Measurements from ENCODE around the gene LMTK3. TPM values are rescaled to one million over a fixed set of nuclear protein-coding genes. Genes with fewer than 3 reads are reported as not detected.

LMTK3 gene
- under 0.01 and 0.11 TPM in 2 replicates for total RNA-seq

GRCh38 chr19:48511800-48512503 is at the start of gene LMTK3:
Gene LMTK3, minus strand, starts transcription at chr19:48511835. Its CDS starts 259 bp downstream, at chr19:48511576.

GRCh38 chr19:48551437-48552302 is 40.0 kb upstream of the LMTK3 start, which contains the start of gene SULT2B1:
Gene SULT2B1, plus strand, starts transcription at chr19:48552172. Its CDS starts 81 bp downstream, at chr19:48552253.

GRCh38 chr19:48469289-48469881 is 42.2 kb downstream of the LMTK3 start, which contains the start of gene CYTH2:
Gene CYTH2, plus strand, starts transcription at chr19:48469369. Its CDS starts 139 bp downstream, at chr19:48469508.

GRCh38 chr19:48455171-48455907 is 56.3 kb downstream of the LMTK3 start, which contains the start of gene KCNJ14:
Gene KCNJ14, plus strand, starts transcription at chr19:48455574. Its CDS starts 6,151 bp downstream, at chr19:48461725.

GRCh38 chr19:48445606-48446481 is 65.8 kb downstream of the LMTK3 start, which contains the start of gene GRWD1:
Gene GRWD1, plus strand, starts transcription at chr19:48445983. Its CDS starts 23 bp downstream, at chr19:48446006.

Other genes starting within 250 kb of the LMTK3 start
- gene ZNF114, start 241.8 kb downstream of the LMTK3 start, total RNA-seq = 0.43 TPM in 1 of 2 replicates, not detected in the other
- 186 and 193 TPM in 2 replicates for gene EMP3, start 186.3 kb downstream of the LMTK3 start, total RNA-seq
- gene TMEM143, start 147.9 kb downstream of the LMTK3 start, total RNA-seq = 3.8 and 4.8 TPM in 2 replicates
- gene SYNGR4, start 147.5 kb downstream of the LMTK3 start, total RNA-seq = not detected in 2 replicates
- gene KDELR1, start 120.3 kb downstream of the LMTK3 start, total RNA-seq = 131 and 160 TPM in 2 replicates
- 0.22 and 0.26 TPM in 2 replicates for gene GRIN2D, start 118.2 kb downstream of the LMTK3 start, total RNA-seq
- 21.0 and 23.2 TPM in 2 replicates for gene GRWD1, start 65.9 kb downstream of the LMTK3 start, total RNA-seq
- gene KCNJ14, start 56.3 kb downstream of the LMTK3 start, total RNA-seq = 0.65 TPM in 2 replicates
- gene CYTH2, start 42.5 kb downstream of the LMTK3 start, total RNA-seq = 29.4 and 35.8 TPM in 2 replicates
- not detected in 2 replicates for gene SULT2B1, start 40.3 kb upstream of the LMTK3 start, total RNA-seq
- gene SPACA4, start 94.9 kb upstream of the LMTK3 start, total RNA-seq = not detected in 2 replicates
- gene FAM83E, start 103.2 kb upstream of the LMTK3 start, total RNA-seq = 0.65 TPM in 1 of 2 replicates, not detected in the other
- 1,190 and 1,683 TPM in 2 replicates for gene RPL18, start 107.3 kb upstream of the LMTK3 start, total RNA-seq
- 8.4 and 8.9 TPM in 2 replicates for gene SPHK2, start 107.7 kb upstream of the LMTK3 start, total RNA-seq
- gene DBP, start 125.5 kb upstream of the LMTK3 start, total RNA-seq = 4.5 and 5.0 TPM in 2 replicates
- gene CA11, start 134.4 kb upstream of the LMTK3 start, total RNA-seq = 0.78 and 1.4 TPM in 2 replicates
- gene NTN5, start 161.2 kb upstream of the LMTK3 start, total RNA-seq = 0.22 TPM in 1 of 2 replicates, not detected in the other
- not detected in 2 replicates for gene FUT2, start 184.1 kb upstream of the LMTK3 start, total RNA-seq
- gene MAMSTR, start 207.9 kb upstream of the LMTK3 start, total RNA-seq = 1.7 and 2.9 TPM in 2 replicates
- 0.91 and 1.3 TPM in 2 replicates for gene RASIP1, start 228.8 kb upstream of the LMTK3 start, total RNA-seq
- not detected in 2 replicates for gene IZUMO1, start 235.1 kb upstream of the LMTK3 start, total RNA-seq
- 0.22 TPM in 1 of 2 replicates, not detected in the other for gene FUT1, start 240.8 kb upstream of the LMTK3 start, total RNA-seq
- gene FGF21, start 243.7 kb upstream of the LMTK3 start, total RNA-seq = not detected in 2 replicates